ENCODE measurements around the gene KIAA0753.
"Not testable (repeated sequence)": the region's sequence is repeated elsewhere in the genome, so short reads cannot be mapped to it uniquely, and the experiment has no call there.

DNA sequence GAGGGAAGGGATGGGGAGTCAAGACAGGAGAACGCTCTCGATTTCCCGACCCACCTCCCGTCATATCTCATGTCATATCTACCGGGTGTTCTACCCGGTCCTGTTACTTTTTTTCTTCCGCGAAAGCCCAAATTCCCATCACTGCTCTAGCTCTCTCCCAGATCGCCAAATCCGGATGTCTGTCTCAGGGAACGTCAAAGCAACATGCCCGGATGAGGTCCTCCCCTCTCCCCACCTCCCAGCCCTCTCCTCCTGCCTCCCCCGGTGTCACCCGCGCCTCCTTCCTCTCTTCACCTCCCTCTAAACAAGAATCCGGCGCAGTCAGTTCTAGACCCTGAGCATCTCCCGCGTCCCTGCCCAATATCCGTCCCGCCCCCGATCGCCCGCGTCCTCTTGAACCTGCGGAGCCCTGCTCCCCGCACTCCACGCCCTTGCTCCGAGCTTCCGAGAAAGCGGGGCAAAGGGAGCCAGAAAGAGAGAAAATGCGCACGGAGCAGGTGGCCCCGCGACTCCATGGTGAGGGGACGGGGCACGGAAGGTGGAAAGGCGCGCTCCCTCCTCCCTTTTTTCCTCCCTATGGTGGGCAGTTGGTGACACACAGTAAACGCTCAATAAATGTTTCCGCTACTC, 15.3 kb upstream of the KIAA0753 start:
- TF ChIP-seq, protein P1, sequence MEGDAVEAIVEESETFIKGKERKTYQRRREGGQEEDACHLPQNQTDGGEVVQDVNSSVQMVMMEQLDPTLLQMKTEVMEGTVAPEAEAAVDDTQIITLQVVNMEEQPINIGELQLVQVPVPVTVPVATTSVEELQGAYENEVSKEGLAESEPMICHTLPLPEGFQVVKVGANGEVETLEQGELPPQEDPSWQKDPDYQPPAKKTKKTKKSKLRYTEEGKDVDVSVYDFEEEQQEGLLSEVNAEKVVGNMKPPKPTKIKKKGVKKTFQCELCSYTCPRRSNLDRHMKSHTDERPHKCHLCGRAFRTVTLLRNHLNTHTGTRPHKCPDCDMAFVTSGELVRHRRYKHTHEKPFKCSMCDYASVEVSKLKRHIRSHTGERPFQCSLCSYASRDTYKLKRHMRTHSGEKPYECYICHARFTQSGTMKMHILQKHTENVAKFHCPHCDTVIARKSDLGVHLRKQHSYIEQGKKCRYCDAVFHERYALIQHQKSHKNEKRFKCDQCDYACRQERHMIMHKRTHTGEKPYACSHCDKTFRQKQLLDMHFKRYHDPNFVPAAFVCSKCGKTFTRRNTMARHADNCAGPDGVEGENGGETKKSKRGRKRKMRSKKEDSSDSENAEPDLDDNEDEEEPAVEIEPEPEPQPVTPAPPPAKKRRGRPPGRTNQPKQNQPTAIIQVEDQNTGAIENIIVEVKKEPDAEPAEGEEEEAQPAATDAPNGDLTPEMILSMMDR (IDR thresholded peaks at IDR 0.05), result not testable (repeated sequence)
- TF ChIP-seq TEAD4 (IDR thresholded peaks at IDR 0.05; ENCODE audit: borderline replicate concordance, insufficient read depth), result not testable (repeated sequence)

Data from SK-N-SH (cell line).